ENCODE measurements around the gene GDF10. TPM values are rescaled to one million over a fixed set of nuclear protein-coding genes. Genes with fewer than 3 reads are reported as not detected.

GDF10 gene
- total and polyA plus RNA-seq, 5 experiments from 2014 or later = 0.26 to 0.75 (median 0.67) TPM; not detected in 1

DNA sequence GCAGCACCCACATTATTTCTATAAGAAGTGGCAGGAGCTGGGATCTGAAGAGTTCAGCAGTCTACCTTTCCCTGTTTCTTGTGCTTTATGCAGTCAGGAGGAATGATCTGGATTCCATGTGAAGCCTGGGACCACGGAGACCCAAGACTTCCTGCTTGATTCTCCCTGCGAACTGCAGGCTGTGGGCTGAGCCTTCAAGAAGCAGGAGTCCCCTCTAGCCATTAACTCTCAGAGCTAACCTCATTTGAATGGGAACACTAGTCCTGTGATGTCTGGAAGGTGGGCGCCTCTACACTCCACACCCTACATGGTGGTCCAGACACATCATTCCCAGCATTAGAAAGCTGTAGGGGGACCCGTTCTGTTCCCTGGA is 47.3 kb downstream of the GDF10 start:
- no peak overlapping the region for H3K27ac Mint-ChIP-seq
- H3K27me3 Mint-ChIP-seq = no peaks in the 10 kb centered on the region
- H3K4me1 Mint-ChIP-seq = no peaks in the 10 kb centered on the region
- DNase-seq = no peak
- no peaks in the 10 kb centered on the region for H3K9me3 Mint-ChIP-seq
- POLR2A ChIA-PET = no interaction called here
- H3K36me3 Mint-ChIP-seq = no peaks in the 10 kb centered on the region
- no peak for ATAC-seq
- H3K4me3 Mint-ChIP-seq = no peak overlapping the region

- Mint-ChIP-seq H3K4me1 (no peaks in the 10 kb centered on the region), H3K27me3 (no peaks in the 10 kb centered on the region), H3K27ac (no peak within 1 kb of the TSS), H3K9me3 (no peaks in the 10 kb centered on the region), H3K36me3 (no peaks in the 10 kb centered on the region), H3K4me3 (no peak within 1 kb of the TSS)
- no peak for DNase-seq
- POLR2A ChIA-PET = no interaction called here
- no peak for ATAC-seq
These were observed 48.2 kb downstream of the GDF10 start, which contains the start of gene RBP3 for GRCh38 chr10:47348138-47348651. TSS of gene RBP3 (plus strand) at chr10:47348363. CDS start at chr10:47348485, 122 bp downstream.

- H3K27me3 Mint-ChIP-seq = no peaks in the 10 kb centered on the region
- H3K9me3 Mint-ChIP-seq = no peaks in the 10 kb centered on the region
- no peak overlapping the region for H3K4me3 Mint-ChIP-seq
- ATAC-seq = no peak
- H3K4me1 Mint-ChIP-seq = no peaks in the 10 kb centered on the region
- POLR2A ChIA-PET = no interaction called here
- no peaks in the 10 kb centered on the region for H3K36me3 Mint-ChIP-seq
- DNase-seq = no peak
- no peak overlapping the region for H3K27ac Mint-ChIP-seq
These were observed 48.9 kb downstream of the GDF10 start for GRCh38 chr10:47348661-47349470.

GRCh38 chr10:47349516-47349915 is 49.5 kb downstream of the GDF10 start:
- Mint-ChIP-seq H3K9me3 (no peaks in the 10 kb centered on the region), H3K36me3 (no peaks in the 10 kb centered on the region), H3K4me1 (no peaks in the 10 kb centered on the region), H3K27ac (no peak overlapping the region), H3K27me3 (no peaks in the 10 kb centered on the region), H3K4me3 (no peak overlapping the region)
- no peak for ATAC-seq
- DNase-seq = no peak
- POLR2A ChIA-PET = no interaction called here

GRCh38 chr10:47349941-47350371 is 50.0 kb downstream of the GDF10 start:
- POLR2A ChIA-PET = no interaction called here
- no peaks in the 10 kb centered on the region for H3K4me1 Mint-ChIP-seq
- no peaks in the 10 kb centered on the region for H3K36me3 Mint-ChIP-seq
- H3K9me3 Mint-ChIP-seq = no peaks in the 10 kb centered on the region
- DNase-seq = no peak
- H3K27me3 Mint-ChIP-seq = no peaks in the 10 kb centered on the region
- no peak for ATAC-seq
- H3K27ac Mint-ChIP-seq = no peak overlapping the region
- H3K4me3 Mint-ChIP-seq = no peak overlapping the region

GRCh38 chr10:47350671-47351640 is 51.0 kb downstream of the GDF10 start:
- H3K27me3 Mint-ChIP-seq = no peaks in the 10 kb centered on the region
- H3K4me1 Mint-ChIP-seq = no peaks in the 10 kb centered on the region
- no peak overlapping the region for H3K27ac Mint-ChIP-seq
- no peak overlapping the region for H3K4me3 Mint-ChIP-seq
- ATAC-seq = no peak
- DNase-seq = no peak
- H3K9me3 Mint-ChIP-seq = no peaks in the 10 kb centered on the region
- POLR2A ChIA-PET = no interaction called here
- H3K36me3 Mint-ChIP-seq = no peaks in the 10 kb centered on the region

DNA sequence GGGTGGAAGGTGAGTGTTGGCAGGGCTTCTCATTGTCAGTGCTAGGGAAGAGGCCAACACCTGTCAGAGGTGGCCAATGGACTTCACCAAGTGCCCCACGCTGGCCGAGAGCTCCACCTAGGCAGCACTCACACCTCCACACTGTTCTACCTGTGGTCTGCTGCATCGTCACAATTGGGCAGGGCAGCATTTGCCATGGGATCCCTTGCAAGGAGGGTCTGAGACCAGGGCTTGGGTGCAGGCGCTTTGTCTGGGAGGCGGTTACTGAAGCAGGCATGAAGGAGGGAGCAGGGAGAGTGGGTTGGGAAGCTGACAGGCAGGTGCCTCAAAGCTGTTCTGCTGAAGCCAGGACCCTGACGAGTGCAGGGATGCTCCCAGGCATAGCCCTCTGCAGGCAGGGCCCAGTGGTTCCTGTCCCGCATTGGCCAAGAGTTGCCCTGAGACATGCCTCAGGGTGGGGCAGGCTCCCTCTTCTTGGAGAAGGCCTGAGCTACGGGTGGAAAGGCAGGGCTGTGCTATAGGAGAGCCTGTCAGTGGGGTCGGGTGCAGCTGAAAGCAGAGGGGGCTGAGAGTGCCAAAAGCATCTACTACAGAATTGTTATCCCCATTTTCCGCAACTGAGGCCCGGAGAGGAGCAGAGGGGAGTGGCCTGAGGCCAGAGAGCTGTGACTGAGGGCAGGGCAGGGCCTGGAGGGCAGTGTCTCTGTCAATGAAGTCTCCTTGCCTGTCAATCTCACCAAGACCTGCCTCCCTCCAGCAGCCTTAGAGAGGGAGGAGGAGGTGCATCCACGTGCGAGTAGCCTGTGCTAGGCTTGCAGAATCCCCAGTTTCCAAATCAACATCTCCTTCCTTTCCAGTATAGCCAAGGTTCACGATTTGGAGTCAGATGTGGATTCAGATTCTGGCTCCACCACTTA is 52.2 kb downstream of the GDF10 start:
- H3K4me1 Mint-ChIP-seq = no peaks in the 10 kb centered on the region
- no peaks in the 10 kb centered on the region for H3K27me3 Mint-ChIP-seq
- POLR2A ChIA-PET = no interaction called here
- no peaks in the 10 kb centered on the region for H3K9me3 Mint-ChIP-seq
- no peak for ATAC-seq
- no peak overlapping the region for H3K4me3 Mint-ChIP-seq
- H3K27ac Mint-ChIP-seq = peak overlapping the region in 1 of 10 donors; percentile 44
- DNase-seq = no peak
- no peaks in the 10 kb centered on the region for H3K36me3 Mint-ChIP-seq

GRCh38 chr10:47353351-47353750 is 53.4 kb downstream of the GDF10 start:
- POLR2A ChIA-PET = no interaction called here
- H3K4me1 Mint-ChIP-seq = no peaks in the 10 kb centered on the region

GRCh38 chr10:47354165-47354564 is 54.2 kb downstream of the GDF10 start:
- no peaks in the 10 kb centered on the region for H3K9me3 Mint-ChIP-seq
- peaks cover 0 to under 1% (median 0%) of the 10 kb centered on the region in 5 donors for H3K27me3 Mint-ChIP-seq
- H3K36me3 Mint-ChIP-seq = no peaks in the 10 kb centered on the region
- peaks cover 0 to under 1% (median 0%) of the 10 kb centered on the region in 4 donors for H3K4me1 Mint-ChIP-seq
- no peak overlapping the region for H3K4me3 Mint-ChIP-seq
- no peak for DNase-seq
- no peak overlapping the region for H3K27ac Mint-ChIP-seq
- POLR2A ChIA-PET = no interaction called here
- ATAC-seq = no peak

More at GRCh38 chr10:47353351-47353750, 53.4 kb downstream of the GDF10 start:
- Mint-ChIP-seq H3K27me3 (no peaks in the 10 kb centered on the region), H3K36me3 (no peaks in the 10 kb centered on the region), H3K4me3 (no peak overlapping the region), H3K27ac (no peak overlapping the region), H3K9me3 (no peaks in the 10 kb centered on the region)
- ATAC-seq = no peak
- DNase-seq = no peak

DNA sequence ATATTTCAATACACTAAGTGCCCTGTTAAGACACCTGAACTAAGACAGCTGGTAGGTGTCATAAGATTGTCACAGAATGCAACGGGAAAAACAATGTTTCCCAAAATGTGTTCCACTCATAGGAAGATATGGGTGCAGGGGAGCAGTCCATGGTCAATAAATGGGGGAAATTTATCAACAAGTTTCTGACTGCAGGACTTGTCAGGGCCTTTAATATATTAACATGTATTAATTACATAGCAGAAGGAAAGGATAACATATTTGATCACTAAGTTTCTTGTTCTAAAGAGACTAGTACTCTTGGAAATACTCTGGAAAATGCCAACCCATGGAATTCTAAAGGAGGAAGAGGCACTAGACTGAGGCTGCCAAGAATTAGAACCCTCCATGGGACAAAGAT is 54.9 kb downstream of the GDF10 start:
- POLR2A ChIA-PET = no interaction called here
- no peaks in the 10 kb centered on the region for H3K9me3 Mint-ChIP-seq

DNA sequence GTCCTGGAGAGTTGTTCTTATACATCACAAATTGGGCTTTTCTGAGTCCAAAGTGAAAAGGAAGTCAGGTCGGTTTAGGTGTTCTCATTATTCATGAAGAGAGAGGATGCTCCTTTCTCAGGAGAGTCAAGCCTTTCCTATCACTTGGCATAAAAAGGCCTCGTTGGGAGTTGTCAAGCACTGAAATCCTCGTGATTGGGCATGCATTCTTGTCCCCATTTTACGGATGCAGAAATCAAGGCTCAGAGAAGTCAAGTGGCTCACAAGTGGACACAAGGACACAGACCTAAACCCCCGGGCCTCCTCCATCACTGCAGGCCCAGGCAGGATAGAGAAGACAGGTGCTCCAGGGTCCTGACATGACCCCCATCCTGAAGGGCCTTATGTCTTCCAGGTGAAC is 56.7 kb downstream of the GDF10 start:
- POLR2A ChIA-PET = no interaction called here
- H3K4me1 Mint-ChIP-seq = peaks cover 0 to 2% (median 0%) of the 10 kb centered on the region in 4 donors
- H3K9me3 Mint-ChIP-seq = no peaks in the 10 kb centered on the region
- H3K4me3 Mint-ChIP-seq = no peak overlapping the region
- H3K27ac Mint-ChIP-seq = no peak overlapping the region
- DNase-seq (no peak), ATAC-seq (no peak)
- no peaks in the 10 kb centered on the region for H3K36me3 Mint-ChIP-seq
- H3K27me3 Mint-ChIP-seq = peaks cover 0 to 4% (median 0%) of the 10 kb centered on the region in 5 donors

More for the DNA sequence above, 54.9 kb downstream of the GDF10 start:
- Mint-ChIP-seq H3K27ac (no peak overlapping the region), H3K4me1 (peaks cover 0 to 2% (median 0%) of the 10 kb centered on the region in 4 donors), H3K36me3 (no peaks in the 10 kb centered on the region), H3K27me3 (peaks cover 0 to 4% (median 0%) of the 10 kb centered on the region in 5 donors), H3K4me3 (no peak overlapping the region)
- DNase-seq (no peak), ATAC-seq (no peak)

DNA sequence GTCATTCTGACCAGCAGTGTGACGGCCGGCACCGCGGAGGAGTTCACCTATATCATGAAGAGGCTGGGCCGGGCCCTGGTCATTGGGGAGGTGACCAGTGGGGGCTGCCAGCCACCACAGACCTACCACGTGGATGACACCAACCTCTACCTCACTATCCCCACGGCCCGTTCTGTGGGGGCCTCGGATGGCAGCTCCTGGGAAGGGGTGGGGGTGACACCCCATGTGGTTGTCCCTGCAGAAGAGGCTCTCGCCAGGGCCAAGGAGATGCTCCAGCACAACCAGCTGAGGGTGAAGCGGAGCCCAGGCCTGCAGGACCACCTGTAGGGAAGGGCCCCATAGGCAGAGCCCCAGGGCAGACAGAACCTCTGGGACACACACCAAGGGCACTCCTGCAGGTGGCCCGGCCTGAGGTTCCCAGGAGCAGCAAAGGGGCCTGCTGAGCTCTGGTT is 57.2 kb downstream of the GDF10 start:
- peaks cover 0 to 4% (median 0%) of the 10 kb centered on the region in 5 donors for H3K27me3 Mint-ChIP-seq
- POLR2A ChIA-PET = no interaction called here
- ATAC-seq (no peak), DNase-seq (no peak)
- peaks cover 0 to 2% (median 0%) of the 10 kb centered on the region in 4 donors for H3K4me1 Mint-ChIP-seq
- H3K9me3 Mint-ChIP-seq = no peaks in the 10 kb centered on the region
- H3K36me3 Mint-ChIP-seq = no peaks in the 10 kb centered on the region
- no peak overlapping the region for H3K4me3 Mint-ChIP-seq
- H3K27ac Mint-ChIP-seq = no peak overlapping the region

Data from naive thymus-derived CD8-positive, alpha-beta T cell (primary cell).